Esophagus squamous epithelium (tissue), 5 donors: Measurements from ENCODE around the gene AXL. TPM values are rescaled to one million over a fixed set of nuclear protein-coding genes. Genes with fewer than 3 reads are reported as not detected.

Experiments used
- DNase-seq: peaks from one replicate; lab custom pipeline; 2025; lab: John Stamatoyannopoulos, UW
- H3K27ac ChIP-seq, 4 donors: fragments of 200-600 bp; sonication (generic); one replicate each; pipeline ENCODE4 v1.5.1; 2016 to 2019; ENCODE audit warnings: mild to moderate bottlenecking in 1 of 4
- H3K27me3 ChIP-seq, 4 donors: fragments of 200-600 bp; sonication (generic); 1 replicate in 3 of 4; 2 replicates in 1 of 4; pipeline versions ENCODE4 v1.5.1 to v1.6.0; 2017 to 2021; ENCODE audit warnings: antibody characterized with exemption in 1 of 4
- H3K36me3 ChIP-seq, 3 donors: fragments of 200-600 bp; sonication (generic); one replicate each; pipeline ENCODE4 v1.5.1; 2016 to 2019
- H3K4me1 ChIP-seq, 3 donors: fragments of 200-600 bp; sonication (generic); one replicate each; pipeline ENCODE4 v1.5.1; 2017 to 2019
- H3K4me3 ChIP-seq, 4 donors: fragments of 200-600 bp; sonication (generic); 1 replicate in 3 of 4; 2 replicates in 1 of 4; pipeline ENCODE4 v1.5.1; 2016 to 2019; ENCODE audit warnings: mild to moderate bottlenecking in 2 of 4, moderate library complexity in 1 of 4
- H3K9me3 ChIP-seq, 3 donors: fragments of 200-600 bp; sonication (generic); one replicate each; pipeline ENCODE4 v1.5.1; 2016 to 2019
- POLR2A ChIP-seq, 4 donors: fragments of 450-650 bp; IDR thresholded peaks; one replicate each; pipeline ENCODE4 v1.6.1; 2017; ENCODE audit warnings: antibody characterized with exemption in 4 of 4, mild to moderate bottlenecking in 4 of 4, moderate library complexity in 3 of 4
- WGBS, 2 donors: methylation state at CpG; one replicate each; pipeline ENCODE4 v1.1.5; 2018; 5-methylcytosine and 5-hydroxymethylcytosine counted together
- intact Hi-C: fragments of 100-400 bp; cut with DNase I; formaldehyde crosslinking; loops from one replicate; pipeline ENCODE4 v1.15.0; 2022
- total RNA-seq, 4 donors: library from RNA; depleted of rRNA; stranded (reverse); fragments of >200 nt; gene quantifications; one replicate each; pipeline ENCODE4 v1.1.0, GENCODE V29; 2016
- TF ChIP-seq, protein P1 (sequence below), 6 experiments: fragments of 450-650 bp in 4 of 6; fragments of 200-600 bp in 2 of 6; sonication (generic) in 2 of 6; IDR thresholded peaks; one replicate each; pipeline ENCODE4 v1.5.1; 2016 to 2019; ENCODE audit warnings: antibody characterized with exemption in 6 of 6, mild to moderate bottlenecking in 4 of 6, moderate library complexity in 4 of 6
- donor health status: DM: yes; HTN: yes; CAD: no.

Gene AXL
- total RNA-seq, 4 donors from 2014 or later = 5.3 to 40.2 (median 17.3) TPM

DNA sequence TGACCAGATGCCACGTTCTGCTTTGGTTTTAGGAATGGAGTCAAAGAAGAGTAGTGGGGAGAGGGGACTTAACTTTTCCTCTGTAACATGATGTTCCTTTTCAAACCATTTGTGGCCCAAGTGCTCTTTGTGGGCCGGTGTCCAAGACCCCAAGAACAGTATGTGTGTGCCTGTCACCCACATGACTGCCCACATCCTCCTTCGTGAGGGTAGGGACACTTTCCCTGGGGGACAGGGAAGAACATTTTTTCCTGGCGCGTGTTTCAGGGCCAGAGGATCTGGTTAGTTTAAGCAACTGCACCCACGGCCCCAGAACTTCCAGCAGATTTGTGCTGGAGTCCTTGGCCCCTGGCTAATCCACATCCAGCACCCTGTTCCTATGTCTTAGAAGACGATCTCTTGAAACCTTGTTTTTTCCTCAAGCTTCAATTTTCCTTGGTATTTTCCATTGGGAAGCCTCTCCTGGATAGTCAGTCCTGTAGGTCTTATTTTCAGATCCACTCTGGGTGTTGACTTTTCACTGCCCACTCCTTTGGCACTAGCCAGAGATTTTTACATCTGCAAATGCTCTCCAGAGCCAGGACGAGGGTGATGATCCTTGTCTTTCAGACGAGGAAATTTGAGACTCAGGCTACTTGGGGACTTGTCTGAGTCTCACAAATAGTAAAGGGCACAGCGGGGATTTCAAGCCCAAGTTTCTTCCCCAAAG is 80.2 kb downstream of the AXL start:
- TF ChIP-seq, protein P1, sequence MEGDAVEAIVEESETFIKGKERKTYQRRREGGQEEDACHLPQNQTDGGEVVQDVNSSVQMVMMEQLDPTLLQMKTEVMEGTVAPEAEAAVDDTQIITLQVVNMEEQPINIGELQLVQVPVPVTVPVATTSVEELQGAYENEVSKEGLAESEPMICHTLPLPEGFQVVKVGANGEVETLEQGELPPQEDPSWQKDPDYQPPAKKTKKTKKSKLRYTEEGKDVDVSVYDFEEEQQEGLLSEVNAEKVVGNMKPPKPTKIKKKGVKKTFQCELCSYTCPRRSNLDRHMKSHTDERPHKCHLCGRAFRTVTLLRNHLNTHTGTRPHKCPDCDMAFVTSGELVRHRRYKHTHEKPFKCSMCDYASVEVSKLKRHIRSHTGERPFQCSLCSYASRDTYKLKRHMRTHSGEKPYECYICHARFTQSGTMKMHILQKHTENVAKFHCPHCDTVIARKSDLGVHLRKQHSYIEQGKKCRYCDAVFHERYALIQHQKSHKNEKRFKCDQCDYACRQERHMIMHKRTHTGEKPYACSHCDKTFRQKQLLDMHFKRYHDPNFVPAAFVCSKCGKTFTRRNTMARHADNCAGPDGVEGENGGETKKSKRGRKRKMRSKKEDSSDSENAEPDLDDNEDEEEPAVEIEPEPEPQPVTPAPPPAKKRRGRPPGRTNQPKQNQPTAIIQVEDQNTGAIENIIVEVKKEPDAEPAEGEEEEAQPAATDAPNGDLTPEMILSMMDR (IDR thresholded peaks at IDR 0.05) = no peak
- no peak for TF ChIP-seq POLR2A (IDR thresholded peaks at IDR 0.05)
- Histone ChIP-seq H3K9me3 (no peaks in the 10 kb centered on the region), H3K4me3 (no peak overlapping the region), H3K27me3 (no peaks in the 10 kb centered on the region), H3K36me3 (peaks cover 26 to 100% (median 39%) of the 10 kb centered on the region in 3 donors), H3K27ac (peak overlapping the region; percentile 57 to 84 (median 83)), H3K4me1 (peaks cover 31 to 66% (median 57%) of the 10 kb centered on the region in 3 donors)
- no peak for DNase-seq
- intact Hi-C loops = no loop called here
- 54 to 64% methylated on average over 9 to 10 of the region's 10 CpGs for WGBS, 2 donors

DNA sequence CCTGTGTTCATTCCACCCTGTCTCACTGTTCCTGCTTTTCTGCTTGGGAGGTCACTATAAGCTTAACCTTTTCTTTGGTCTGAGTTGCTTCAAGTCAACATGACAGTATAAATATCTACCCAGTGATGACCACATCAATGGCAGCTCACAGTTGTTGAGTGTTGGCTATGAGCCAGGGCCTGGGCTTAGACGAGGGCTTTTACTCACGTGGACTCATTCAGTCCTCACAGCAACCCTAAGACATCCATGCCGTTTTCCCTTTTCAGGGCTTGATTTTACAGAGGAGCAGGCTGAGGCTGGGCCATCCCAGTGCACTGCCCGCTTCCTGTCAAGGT is 80.7 kb downstream of the AXL start:
- Histone ChIP-seq H3K4me1 (peaks cover 31 to 71% (median 57%) of the 10 kb centered on the region in 3 donors), H3K36me3 (peaks cover 26 to 100% (median 39%) of the 10 kb centered on the region in 3 donors), H3K27me3 (no peaks in the 10 kb centered on the region), H3K27ac (peak overlapping the region; percentile 57 to 84 (median 83)), H3K4me3 (no peak overlapping the region), H3K9me3 (no peaks in the 10 kb centered on the region)
- DNase-seq = no peak
- 28 to 43% methylated on average over 4 of the region's 4 CpGs for WGBS, 2 donors
- intact Hi-C loops = no loop called here
- TF ChIP-seq, protein P1 (IDR thresholded peaks at IDR 0.05) = no peak
- no peak for TF ChIP-seq POLR2A (IDR thresholded peaks at IDR 0.05)

DNA sequence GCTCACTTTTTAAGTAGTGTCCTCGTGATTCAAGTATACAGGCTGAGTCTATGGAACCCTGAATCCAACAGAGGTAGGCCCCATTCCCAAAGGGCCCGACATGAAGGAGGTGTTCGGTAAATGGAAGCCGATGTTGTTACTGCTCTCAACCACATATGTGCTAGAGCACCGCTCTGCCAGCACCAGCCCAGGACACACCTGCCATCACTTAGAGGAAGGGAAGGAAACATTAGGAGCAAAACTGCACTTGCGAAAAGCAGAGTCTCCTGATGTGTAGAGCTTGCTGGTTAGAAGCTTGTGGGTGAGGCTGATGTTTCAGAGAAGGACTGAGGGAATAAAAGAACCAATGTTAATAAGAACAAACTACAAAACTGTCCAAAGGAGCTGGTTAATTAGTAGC is 81.5 kb downstream of the AXL start:
- no peaks in the 10 kb centered on the region for H3K27me3 ChIP-seq
- no peak for DNase-seq
- H3K9me3 ChIP-seq = no peaks in the 10 kb centered on the region
- peaks cover 24 to 100% (median 39%) of the 10 kb centered on the region in 3 donors for H3K36me3 ChIP-seq
- WGBS, 2 donors = 78 to 90% methylated on average over 6 of the region's 6 CpGs
- intact Hi-C loops = no loop called here
- no peak overlapping the region for H3K4me3 ChIP-seq
- peak overlapping the region; percentile 41 to 84 (median 70) for H3K27ac ChIP-seq
- TF ChIP-seq, protein P1 (IDR thresholded peaks at IDR 0.05) = no peak
- no peak for TF ChIP-seq POLR2A (IDR thresholded peaks at IDR 0.05)
- H3K4me1 ChIP-seq = peaks cover 31 to 73% (median 57%) of the 10 kb centered on the region in 3 donors

DNA sequence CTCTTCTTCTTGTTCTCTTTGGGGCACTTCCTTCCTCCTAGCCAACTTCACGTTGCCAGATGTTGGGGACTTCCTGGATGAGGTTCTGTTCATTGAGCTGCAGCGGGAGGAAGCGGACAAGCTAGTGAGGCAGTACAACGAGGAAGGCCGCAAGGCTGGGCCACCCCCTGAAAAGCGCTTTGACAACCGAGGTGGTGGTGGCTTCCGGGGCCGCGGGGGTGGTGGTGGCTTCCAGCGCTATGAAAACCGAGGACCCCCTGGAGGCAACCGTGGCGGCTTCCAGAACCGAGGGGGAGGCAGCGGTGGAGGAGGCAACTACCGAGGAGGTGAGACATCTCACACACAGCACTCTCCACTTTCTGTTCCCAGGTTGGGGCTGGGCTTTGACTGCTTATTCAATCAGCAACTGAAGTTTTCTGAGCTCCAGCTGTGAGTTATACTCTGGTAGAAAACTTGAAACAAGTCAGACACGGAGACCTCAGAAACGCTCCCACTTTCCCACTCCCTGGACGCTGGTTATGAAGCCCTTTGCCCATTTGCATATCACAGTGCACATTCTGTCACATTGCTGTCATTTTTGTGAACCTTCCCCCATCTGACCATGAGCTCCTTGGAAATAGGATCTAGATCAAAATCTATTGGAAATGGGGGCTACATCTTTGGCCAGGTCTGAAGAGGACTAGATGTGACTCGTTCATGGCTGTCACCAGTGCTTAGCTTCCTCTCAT is 83.8 kb downstream of the AXL start:
- Histone ChIP-seq H3K27ac (peak overlapping the region; percentile 18 to 51 (median 34)), H3K4me3 (no peak overlapping the region), H3K4me1 (peaks cover 19 to 72% (median 44%) of the 10 kb centered on the region in 3 donors), H3K36me3 (peaks cover 32 to 100% (median 42%) of the 10 kb centered on the region in 3 donors), H3K9me3 (no peaks in the 10 kb centered on the region), H3K27me3 (no peaks in the 10 kb centered on the region)
- DNase-seq = no peak
- intact Hi-C loops = no loop called here
- TF ChIP-seq, protein P1 (IDR thresholded peaks at IDR 0.05) = no peak
- peak in 1 of 4 donors; percentile 35 for TF ChIP-seq POLR2A (IDR thresholded peaks at IDR 0.05)
- WGBS, 2 donors = 62 to 75% methylated on average over 5 to 21 of the region's 21 CpGs

DNA sequence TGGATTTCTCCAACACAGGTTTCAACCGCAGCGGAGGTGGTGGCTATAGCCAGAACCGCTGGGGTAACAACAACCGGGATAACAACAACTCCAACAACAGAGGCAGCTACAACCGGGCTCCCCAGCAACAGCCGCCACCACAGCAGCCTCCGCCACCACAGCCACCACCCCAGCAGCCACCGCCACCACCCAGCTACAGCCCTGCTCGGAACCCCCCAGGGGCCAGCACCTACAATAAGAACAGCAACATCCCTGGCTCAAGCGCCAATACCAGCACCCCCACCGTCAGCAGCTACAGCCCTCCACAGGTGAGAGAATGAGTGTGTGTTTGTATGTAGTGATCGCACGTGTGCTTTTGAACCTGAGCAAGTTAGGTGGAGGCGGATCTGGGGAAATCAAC is 84.9 kb downstream of the AXL start:
- DNase-seq = no peak
- WGBS, 2 donors = 91 to 93% methylated on average over 6 of the region's 14 CpGs
- H3K27me3 ChIP-seq = no peaks in the 10 kb centered on the region
- no peak overlapping the region for H3K4me3 ChIP-seq
- peaks cover 29 to 72% (median 44%) of the 10 kb centered on the region in 3 donors for H3K4me1 ChIP-seq
- H3K9me3 ChIP-seq = no peaks in the 10 kb centered on the region
- TF ChIP-seq, protein P1 (IDR thresholded peaks at IDR 0.05) = no peak
- TF ChIP-seq POLR2A (IDR thresholded peaks at IDR 0.05) = no peak
- peaks cover 32 to 92% (median 42%) of the 10 kb centered on the region in 3 donors for H3K36me3 ChIP-seq
- peak overlapping the region in 2 of 4 donors; percentile 28 to 35 for H3K27ac ChIP-seq
- intact Hi-C loops = no loop called here
